SK-N-SH treated with all-trans-retinoic acid at 6 μM for 48 hours (cell line): ENCODE measurements around the gene HTT.

ENCODE experiments used
- ATAC-seq: fragments of 200-7000 bp; cut with Tn5 transposase; 3 replicates; pipeline ENCODE4 v1.9.1; 2020; ENCODE audit warnings: mild to moderate bottlenecking, moderate library complexity
- ARNTL ChIP-seq: fragments of 450-650 bp; formaldehyde crosslinking; IDR thresholded peaks from 2 replicates; pipeline ENCODE4 v1.5.0; 2020; ENCODE audit warnings: low read depth, mild to moderate bottlenecking, moderate library complexity, borderline replicate concordance
- BACH2 ChIP-seq: fragments of 250-450 bp; sonication (Bioruptor Pico); IDR thresholded peaks from 2 replicates; pipeline ENCODE4 v1.9.0; 2021; ENCODE audit warnings: mild to moderate bottlenecking, borderline replicate concordance
- CSDC2 ChIP-seq: fragments of 250-450 bp; sonication (Bioruptor Pico); IDR thresholded peaks from 2 replicates; pipeline ENCODE4 v1.5.0; 2020; ENCODE audit warnings: mild to moderate bottlenecking, moderate library complexity
- GLIS3 ChIP-seq: fragments of 250-450 bp; sonication (Bioruptor Pico); IDR thresholded peaks from 2 replicates; pipeline ENCODE4 v1.5.0; 2020; ENCODE audit warnings: mild to moderate bottlenecking, moderate library complexity
- ISL1 ChIP-seq: fragments of 250-450 bp; sonication (Bioruptor Pico); IDR thresholded peaks from 2 replicates; pipeline ENCODE4 v2.1.2; 2022; ENCODE audit warnings: mild to moderate bottlenecking, moderate library complexity
- OSR1 ChIP-seq: fragments of 250-450 bp; sonication (Bioruptor Pico); IDR thresholded peaks from 2 replicates; pipeline ENCODE4 v1.8.0; 2022; ENCODE audit warnings: moderate library complexity, mild to moderate bottlenecking, inconsistent platforms
- PPARA ChIP-seq: fragments of 250-450 bp; sonication (Bioruptor Pico); IDR thresholded peaks from 2 replicates; pipeline ENCODE4 v1.5.0; 2020; ENCODE audit warnings: mild to moderate bottlenecking, borderline replicate concordance
- SNAI2 ChIP-seq: fragments of 250-450 bp; sonication (Bioruptor Pico); IDR thresholded peaks from 2 replicates; pipeline ENCODE4 v1.5.0; 2020; ENCODE audit warnings: mild to moderate bottlenecking, moderate library complexity
- TCF4 ChIP-seq: fragments of 250-450 bp; sonication (Bioruptor Pico); IDR thresholded peaks from 2 replicates; pipeline ENCODE4 v1.8.0; 2021; ENCODE audit warnings: mild to moderate bottlenecking, moderate library complexity, borderline replicate concordance
- TOX ChIP-seq: fragments of 250-450 bp; sonication (Bioruptor Pico); IDR thresholded peaks from 2 replicates; pipeline ENCODE4 v1.8.0; 2021; ENCODE audit warnings: mild to moderate bottlenecking, moderate library complexity, borderline replicate concordance
- ZC3H10 ChIP-seq: fragments of 250-450 bp; sonication (Bioruptor Pico); IDR thresholded peaks from 2 replicates; pipeline ENCODE4 v1.5.1; 2021; ENCODE audit warnings: mild to moderate bottlenecking, moderate library complexity
- ZFP3 ChIP-seq: fragments of 250-450 bp; sonication (Bioruptor Pico); IDR thresholded peaks from 2 replicates; pipeline ENCODE4 v1.5.0; 2020; ENCODE audit warnings: mild to moderate bottlenecking, moderate library complexity
- ZNF70 ChIP-seq: fragments of 450-650 bp; formaldehyde crosslinking; IDR thresholded peaks from 2 replicates; pipeline ENCODE4 v1.5.0; 2020; ENCODE audit warnings: mild to moderate bottlenecking, moderate library complexity
- TF ChIP-seq, protein P1 (sequence below): fragments of 250-450 bp; sonication (Bioruptor Pico); IDR thresholded peaks from 2 replicates; pipeline ENCODE4 v1.5.1; 2020; ENCODE audit warnings: low read depth, mild to moderate bottlenecking, moderate library complexity
- TF ChIP-seq, protein P2 (sequence below): fragments of 250-450 bp; sonication (Bioruptor Pico); IDR thresholded peaks from 2 replicates; pipeline ENCODE4 v1.8.0; 2021; ENCODE audit warnings: low read depth, mild to moderate bottlenecking, moderate library complexity, borderline replicate concordance
- TF ChIP-seq, protein P3 (sequence below): fragments of 250-450 bp; sonication (Bioruptor Pico); IDR thresholded peaks from 2 replicates; pipeline ENCODE4 v1.5.1; 2021; ENCODE audit warnings: mild to moderate bottlenecking, moderate library complexity
- TF ChIP-seq, protein P4 (sequence below): fragments of 250-450 bp; sonication (Bioruptor Pico); IDR thresholded peaks from 2 replicates; pipeline ENCODE4 v1.5.0; 2020; ENCODE audit warnings: mild to moderate bottlenecking, moderate library complexity
- TF ChIP-seq, protein P5 (sequence below): fragments of 250-450 bp; sonication (Bioruptor Pico); IDR thresholded peaks from 2 replicates; pipeline ENCODE4 v1.8.0; 2020; ENCODE audit warnings: mild to moderate bottlenecking, moderate library complexity, borderline replicate concordance

HTT gene

DNA sequence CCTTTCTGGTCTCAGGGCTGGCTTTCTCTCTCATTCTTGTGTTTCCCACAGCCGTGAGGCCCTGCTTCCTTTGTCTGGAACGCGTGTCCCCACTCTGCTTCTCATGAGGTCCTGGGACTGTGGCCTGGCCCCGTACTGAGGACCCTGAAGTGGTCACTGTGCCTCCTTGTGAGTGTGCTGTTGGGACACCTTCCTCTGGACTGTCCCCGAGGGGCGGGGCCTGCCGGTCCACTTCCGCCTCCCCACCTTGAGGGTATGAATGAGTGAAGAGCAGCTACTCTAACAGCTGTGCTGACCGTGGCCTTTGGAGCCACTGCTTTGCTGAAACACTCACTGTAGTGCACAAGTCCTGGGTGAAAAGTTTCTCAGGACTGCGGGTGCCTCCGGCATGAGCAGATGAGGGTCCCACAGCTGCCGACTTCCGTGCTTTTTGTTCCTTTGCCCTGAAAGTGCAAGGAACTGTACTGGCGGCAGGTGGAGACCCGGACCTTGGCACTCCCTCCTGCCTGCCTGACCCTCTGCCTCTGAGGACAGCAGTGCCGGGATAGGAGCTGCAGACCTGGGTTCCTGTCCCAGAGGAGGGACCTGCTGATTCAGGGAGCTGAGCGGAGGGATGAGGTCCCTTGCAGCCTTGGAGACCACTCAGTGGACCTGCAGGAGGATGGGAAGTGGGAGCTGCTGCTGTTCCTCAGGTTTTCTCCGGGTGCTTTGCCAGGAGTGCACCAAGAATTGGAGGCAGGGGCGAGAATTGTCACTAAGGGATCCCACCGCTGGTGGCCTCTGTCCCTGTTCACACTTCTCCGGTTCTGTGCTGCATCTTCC lies 38.1 kb upstream of the HTT start:
- ATAC-seq, result no peak
- TF ChIP-seq ZNF70 (no peak), ZFP3 (CRISPR knock-in tag) (no peak), PPARA (CRISPR knock-in tag) (no peak), ISL1 (CRISPR knock-in tag) (no peak), GLIS3 (CRISPR knock-in tag) (no peak)

DNA sequence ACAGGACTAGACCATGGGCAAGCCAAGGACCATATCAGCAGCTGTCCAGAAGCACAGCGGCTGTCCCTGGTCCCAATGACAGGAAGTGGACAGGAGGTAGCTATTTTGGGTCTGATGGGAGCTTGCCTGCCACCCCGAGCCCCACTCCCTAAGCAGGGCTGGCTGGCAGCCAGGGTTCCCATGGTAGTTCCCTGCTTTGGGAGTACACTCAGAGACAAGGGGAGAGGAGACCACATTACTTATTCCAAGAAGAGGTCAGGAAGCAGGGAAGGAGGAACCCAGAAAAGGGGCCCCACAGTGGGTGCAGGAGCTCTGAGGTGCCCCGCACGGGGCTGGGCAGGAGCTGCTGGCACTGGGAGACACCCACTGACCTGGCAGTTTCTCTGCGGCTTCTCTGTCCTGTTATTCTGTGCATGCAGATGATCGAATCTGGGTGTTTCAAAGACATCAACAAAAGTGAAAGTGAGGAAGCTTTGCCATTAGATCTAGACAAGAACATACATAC lies 36.5 kb upstream of the HTT start:
- no peak for TF ChIP-seq TCF4
- no peak for TF ChIP-seq TOX (CRISPR knock-in tag)
- TF ChIP-seq ARNTL (CRISPR knock-in tag), result no peak
- TF ChIP-seq, protein P1, sequence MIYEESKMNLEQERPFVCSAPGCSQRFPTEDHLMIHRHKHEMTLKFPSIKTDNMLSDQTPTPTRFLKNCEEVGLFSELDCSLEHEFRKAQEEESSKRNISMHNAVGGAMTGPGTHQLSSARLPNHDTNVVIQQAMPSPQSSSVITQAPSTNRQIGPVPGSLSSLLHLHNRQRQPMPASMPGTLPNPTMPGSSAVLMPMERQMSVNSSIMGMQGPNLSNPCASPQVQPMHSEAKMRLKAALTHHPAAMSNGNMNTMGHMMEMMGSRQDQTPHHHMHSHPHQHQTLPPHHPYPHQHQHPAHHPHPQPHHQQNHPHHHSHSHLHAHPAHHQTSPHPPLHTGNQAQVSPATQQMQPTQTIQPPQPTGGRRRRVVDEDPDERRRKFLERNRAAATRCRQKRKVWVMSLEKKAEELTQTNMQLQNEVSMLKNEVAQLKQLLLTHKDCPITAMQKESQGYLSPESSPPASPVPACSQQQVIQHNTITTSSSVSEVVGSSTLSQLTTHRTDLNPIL (CRISPR knock-in tag), result no peak
- no peak for TF ChIP-seq CSDC2 (CRISPR knock-in tag)
- TF ChIP-seq, protein P2, sequence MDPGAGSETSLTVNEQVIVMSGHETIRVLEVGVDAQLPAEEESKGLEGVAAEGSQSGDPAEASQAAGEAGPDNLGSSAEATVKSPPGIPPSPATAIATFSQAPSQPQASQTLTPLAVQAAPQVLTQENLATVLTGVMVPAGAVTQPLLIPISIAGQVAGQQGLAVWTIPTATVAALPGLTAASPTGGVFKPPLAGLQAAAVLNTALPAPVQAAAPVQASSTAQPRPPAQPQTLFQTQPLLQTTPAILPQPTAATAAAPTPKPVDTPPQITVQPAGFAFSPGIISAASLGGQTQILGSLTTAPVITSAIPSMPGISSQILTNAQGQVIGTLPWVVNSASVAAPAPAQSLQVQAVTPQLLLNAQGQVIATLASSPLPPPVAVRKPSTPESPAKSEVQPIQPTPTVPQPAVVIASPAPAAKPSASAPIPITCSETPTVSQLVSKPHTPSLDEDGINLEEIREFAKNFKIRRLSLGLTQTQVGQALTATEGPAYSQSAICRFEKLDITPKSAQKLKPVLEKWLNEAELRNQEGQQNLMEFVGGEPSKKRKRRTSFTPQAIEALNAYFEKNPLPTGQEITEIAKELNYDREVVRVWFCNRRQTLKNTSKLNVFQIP (CRISPR knock-in tag), result no peak
- TF ChIP-seq OSR1 (CRISPR knock-in tag), result no peak
- TF ChIP-seq BACH2 (CRISPR knock-in tag), result no peak
- no peak for TF ChIP-seq ZC3H10
- TF ChIP-seq, protein P3, sequence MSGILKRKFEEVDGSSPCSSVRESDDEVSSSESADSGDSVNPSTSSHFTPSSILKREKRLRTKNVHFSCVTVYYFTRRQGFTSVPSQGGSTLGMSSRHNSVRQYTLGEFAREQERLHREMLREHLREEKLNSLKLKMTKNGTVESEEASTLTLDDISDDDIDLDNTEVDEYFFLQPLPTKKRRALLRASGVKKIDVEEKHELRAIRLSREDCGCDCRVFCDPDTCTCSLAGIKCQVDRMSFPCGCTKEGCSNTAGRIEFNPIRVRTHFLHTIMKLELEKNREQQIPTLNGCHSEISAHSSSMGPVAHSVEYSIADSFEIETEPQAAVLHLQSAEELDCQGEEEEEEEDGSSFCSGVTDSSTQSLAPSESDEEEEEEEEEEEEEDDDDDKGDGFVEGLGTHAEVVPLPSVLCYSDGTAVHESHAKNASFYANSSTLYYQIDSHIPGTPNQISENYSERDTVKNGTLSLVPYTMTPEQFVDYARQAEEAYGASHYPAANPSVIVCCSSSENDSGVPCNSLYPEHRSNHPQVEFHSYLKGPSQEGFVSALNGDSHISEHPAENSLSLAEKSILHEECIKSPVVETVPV (CRISPR knock-in tag), result no peak
- TF ChIP-seq ZNF70, result no peak
- no peak for TF ChIP-seq SNAI2 (CRISPR knock-in tag)
- TF ChIP-seq, protein P4, sequence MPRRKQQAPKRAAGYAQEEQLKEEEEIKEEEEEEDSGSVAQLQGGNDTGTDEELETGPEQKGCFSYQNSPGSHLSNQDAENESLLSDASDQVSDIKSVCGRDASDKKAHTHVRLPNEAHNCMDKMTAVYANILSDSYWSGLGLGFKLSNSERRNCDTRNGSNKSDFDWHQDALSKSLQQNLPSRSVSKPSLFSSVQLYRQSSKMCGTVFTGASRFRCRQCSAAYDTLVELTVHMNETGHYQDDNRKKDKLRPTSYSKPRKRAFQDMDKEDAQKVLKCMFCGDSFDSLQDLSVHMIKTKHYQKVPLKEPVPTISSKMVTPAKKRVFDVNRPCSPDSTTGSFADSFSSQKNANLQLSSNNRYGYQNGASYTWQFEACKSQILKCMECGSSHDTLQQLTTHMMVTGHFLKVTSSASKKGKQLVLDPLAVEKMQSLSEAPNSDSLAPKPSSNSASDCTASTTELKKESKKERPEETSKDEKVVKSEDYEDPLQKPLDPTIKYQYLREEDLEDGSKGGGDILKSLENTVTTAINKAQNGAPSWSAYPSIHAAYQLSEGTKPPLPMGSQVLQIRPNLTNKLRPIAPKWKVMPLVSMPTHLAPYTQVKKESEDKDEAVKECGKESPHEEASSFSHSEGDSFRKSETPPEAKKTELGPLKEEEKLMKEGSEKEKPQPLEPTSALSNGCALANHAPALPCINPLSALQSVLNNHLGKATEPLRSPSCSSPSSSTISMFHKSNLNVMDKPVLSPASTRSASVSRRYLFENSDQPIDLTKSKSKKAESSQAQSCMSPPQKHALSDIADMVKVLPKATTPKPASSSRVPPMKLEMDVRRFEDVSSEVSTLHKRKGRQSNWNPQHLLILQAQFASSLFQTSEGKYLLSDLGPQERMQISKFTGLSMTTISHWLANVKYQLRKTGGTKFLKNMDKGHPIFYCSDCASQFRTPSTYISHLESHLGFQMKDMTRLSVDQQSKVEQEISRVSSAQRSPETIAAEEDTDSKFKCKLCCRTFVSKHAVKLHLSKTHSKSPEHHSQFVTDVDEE, result no peak
- TF ChIP-seq, protein P5, sequence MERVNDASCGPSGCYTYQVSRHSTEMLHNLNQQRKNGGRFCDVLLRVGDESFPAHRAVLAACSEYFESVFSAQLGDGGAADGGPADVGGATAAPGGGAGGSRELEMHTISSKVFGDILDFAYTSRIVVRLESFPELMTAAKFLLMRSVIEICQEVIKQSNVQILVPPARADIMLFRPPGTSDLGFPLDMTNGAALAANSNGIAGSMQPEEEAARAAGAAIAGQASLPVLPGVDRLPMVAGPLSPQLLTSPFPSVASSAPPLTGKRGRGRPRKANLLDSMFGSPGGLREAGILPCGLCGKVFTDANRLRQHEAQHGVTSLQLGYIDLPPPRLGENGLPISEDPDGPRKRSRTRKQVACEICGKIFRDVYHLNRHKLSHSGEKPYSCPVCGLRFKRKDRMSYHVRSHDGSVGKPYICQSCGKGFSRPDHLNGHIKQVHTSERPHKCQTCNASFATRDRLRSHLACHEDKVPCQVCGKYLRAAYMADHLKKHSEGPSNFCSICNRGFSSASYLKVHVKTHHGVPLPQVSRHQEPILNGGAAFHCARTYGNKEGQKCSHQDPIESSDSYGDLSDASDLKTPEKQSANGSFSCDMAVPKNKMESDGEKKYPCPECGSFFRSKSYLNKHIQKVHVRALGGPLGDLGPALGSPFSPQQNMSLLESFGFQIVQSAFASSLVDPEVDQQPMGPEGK (CRISPR knock-in tag), result no peak
- ATAC-seq, result no peak; the same call in 2 of the 3 replicates

DNA sequence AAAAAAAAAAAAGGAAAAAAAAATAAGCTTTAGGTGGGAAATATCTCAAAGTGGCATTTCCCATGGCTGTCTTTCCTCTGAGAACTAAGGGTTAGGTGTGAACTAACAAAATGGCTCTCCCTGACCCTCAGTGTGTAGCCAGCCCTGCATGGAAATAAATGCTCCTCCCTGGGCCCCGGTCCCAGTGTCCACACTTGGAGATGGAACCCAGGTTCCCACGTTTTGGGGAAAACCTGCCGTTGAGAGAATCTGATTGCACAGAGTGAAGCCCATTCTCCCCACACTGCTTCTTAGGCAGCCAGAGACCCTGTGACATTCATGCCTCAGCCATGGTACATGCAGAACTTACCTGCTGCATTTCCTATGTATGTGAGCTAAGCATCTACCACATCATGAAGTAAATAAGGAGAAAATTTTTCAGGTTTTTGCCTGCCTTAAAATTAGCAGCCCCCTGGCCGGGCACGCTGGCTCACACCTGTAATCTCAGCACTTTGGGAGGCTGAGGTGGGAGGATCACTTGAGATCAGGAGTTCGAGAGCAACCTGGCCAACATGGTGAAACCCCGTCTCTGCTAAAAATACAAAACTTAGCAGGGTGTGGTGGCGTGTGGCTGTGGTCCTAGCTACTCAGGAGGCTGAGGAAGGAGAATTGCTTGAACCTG lies 34.6 kb upstream of the HTT start:
- TF ChIP-seq OSR1 (CRISPR knock-in tag) (no peak), ISL1 (CRISPR knock-in tag) (no peak)
- TF ChIP-seq, protein P4, result no peak
- no peak for ATAC-seq
